H1 (cell line): ENCODE results near the gene C9orf50. TPM values are rescaled to one million over a fixed set of nuclear protein-coding genes. Genes with fewer than 3 reads are reported as not detected.

ENCODE experiments used
- CTCF ChIA-PET: fragments of 300-600 bp; sonication (Branson Sonifier 250); formaldehyde crosslinking; loops from one replicate; lab custom pipeline; 2021; ENCODE audit not compliant: partially characterized antibody; lab: Charles Lee
- POLR2A ChIA-PET: fragments of 300-600 bp; sonication (Branson Sonifier 250); formaldehyde crosslinking; loops from one replicate; lab custom pipeline; 2021; ENCODE audit warnings: inconsistent platforms; ENCODE audit not compliant: partially characterized antibody; lab: Charles Lee
- DNase-seq, 2 experiments: peaks; one replicate each; pipeline versions ENCODE4 v3.0.0 to v3.0.0-alpha.2; 2010 to 2022; ENCODE audit warnings: low spot score in 2 of 2, low read depth in 1 of 2, mixed read lengths in 1 of 2
- FAIRE-seq: peaks from 2 replicates; lab custom pipeline; 2011; peaks lifted over from hg19 to GRCh38; lab: Jason Lieb, UNC
- H2AFZ ChIP-seq: 2 replicates; pipeline ENCODE4 v1.8.1; 2012; ENCODE audit warnings: low read length, inconsistent platforms
- H2AK5ac ChIP-seq: 2 replicates; pipeline ENCODE4 v1.6.1; 2013; ENCODE audit warnings: low read depth, low read length
- H2BK120ac ChIP-seq: replicated peaks from 2 replicates; pipeline ENCODE3; 2013; ENCODE audit warnings: low read depth, low read length, inconsistent platforms
- H2BK12ac ChIP-seq: 2 replicates; pipeline ENCODE4 v1.6.1; 2013; ENCODE audit warnings: low read depth, low read length
- H2BK15ac ChIP-seq: 2 replicates; pipeline ENCODE4 v1.6.1; 2013; ENCODE audit warnings: low read length
- H2BK20ac ChIP-seq: 2 replicates; pipeline ENCODE4 v1.6.1; 2013; ENCODE audit warnings: low read length
- H2BK5ac ChIP-seq: 2 replicates; pipeline ENCODE4 v1.6.1; 2013; ENCODE audit warnings: low read depth, low read length
- H3K14ac ChIP-seq: 2 replicates; pipeline ENCODE4 v1.6.1; 2013; ENCODE audit warnings: inconsistent platforms; ENCODE audit not compliant: insufficient read length
- H3K18ac ChIP-seq: 2 replicates; pipeline ENCODE4 v1.6.1; 2013; ENCODE audit warnings: low read length; ENCODE audit errors: extremely low read depth
- H3K23ac ChIP-seq: 2 replicates; pipeline ENCODE4 v1.6.1; 2013; ENCODE audit warnings: inconsistent platforms; ENCODE audit not compliant: insufficient read length
- H3K23me2 ChIP-seq: 2 replicates; pipeline ENCODE4 v1.6.1; 2013; ENCODE audit warnings: low read depth, low read length
- H3K27ac ChIP-seq: 2 replicates; pipeline ENCODE4 v1.6.1; 2011; ENCODE audit warnings: low read depth, low read length, inconsistent platforms
- H3K27me3 ChIP-seq, 4 experiments: replicated peaks in 1 of 4; 1 replicate in 1 of 4; 2 replicates in 3 of 4; pipeline versions ENCODE4 v1.6.1 to v1.8.1; 2011 to 2013; ENCODE audit warnings: low read length in 3 of 4, mild to moderate bottlenecking in 3 of 4, inconsistent platforms in 2 of 4, mixed read lengths in 2 of 4, moderate library complexity in 1 of 4; ENCODE audit not compliant: control insufficient read depth in 3 of 4, insufficient read depth in 3 of 4; ENCODE audit errors: extremely low read depth in 1 of 4
- H3K36me3 ChIP-seq, 4 experiments: 2 replicates each; pipeline versions ENCODE4 v1.6.1 to v1.8.1; 2011 to 2013; ENCODE audit warnings: mild to moderate bottlenecking in 4 of 4, low read length in 3 of 4, moderate library complexity in 2 of 4, control low read depth in 1 of 4, inconsistent platforms in 1 of 4; ENCODE audit not compliant: insufficient read depth in 4 of 4, control insufficient read depth in 2 of 4
- H3K4ac ChIP-seq: replicated peaks from 2 replicates; pipeline ENCODE3; 2013; ENCODE audit warnings: low read length, low read depth, mixed read lengths, inconsistent platforms; ENCODE audit not compliant: insufficient read length
- H3K4me1 ChIP-seq, 4 experiments: replicated peaks in 1 of 4; 1 replicate in 1 of 4; 2 replicates in 3 of 4; pipeline versions ENCODE4 v1.6.1 to v1.8.1; 2011 to 2013; ENCODE audit warnings: low read length in 3 of 4, inconsistent platforms in 2 of 4, mixed read lengths in 1 of 4; ENCODE audit not compliant: insufficient read depth in 4 of 4, control insufficient read depth in 3 of 4
- H3K4me2 ChIP-seq, 2 experiments: 2 replicates each; pipeline versions ENCODE4 v1.6.1 to v1.8.1; 2011 to 2013; ENCODE audit warnings: low read depth in 2 of 2, low read length in 2 of 2, control low read depth in 1 of 2, inconsistent platforms in 1 of 2, mild to moderate bottlenecking in 1 of 2; ENCODE audit not compliant: insufficient read depth in 1 of 2
- H3K4me3 ChIP-seq, 4 experiments: fragments of 200-600, 300-600 bp in 1 of 4; sonication (generic), shearing (Covaris generic), sonication (Bioruptor Twin) in 1 of 4; 2 replicates each; pipeline versions ENCODE4 v1.5.1 to v1.8.1; 2011 to 2016; ENCODE audit warnings: low read length in 4 of 4, low read depth in 3 of 4, control low read depth in 2 of 4, inconsistent platforms in 2 of 4, mild to moderate bottlenecking in 2 of 4, mixed read lengths in 1 of 4, moderate library complexity in 1 of 4; ENCODE audit not compliant: insufficient read depth in 2 of 4; ENCODE audit errors: extremely low read depth in 1 of 4
- H3K56ac ChIP-seq: replicated peaks from 2 replicates; pipeline ENCODE3; 2013; ENCODE audit warnings: low read depth, mild to moderate bottlenecking, mixed read lengths, low read length, inconsistent platforms; ENCODE audit not compliant: insufficient read length
- H3K79me1 ChIP-seq: 2 replicates; pipeline ENCODE4 v1.6.1; 2013; ENCODE audit warnings: low read depth, low read length, control low read depth
- H3K79me2 ChIP-seq, 2 experiments: 2 replicates each; pipeline versions ENCODE4 v1.6.1 to v1.8.1; 2012 to 2013; ENCODE audit warnings: low read length in 2 of 2, mild to moderate bottlenecking in 2 of 2, inconsistent platforms in 1 of 2; ENCODE audit not compliant: insufficient read depth in 2 of 2, control insufficient read depth in 1 of 2
- H3K9ac ChIP-seq, 4 experiments: replicated peaks in 1 of 4; 1 replicate in 1 of 4; 2 replicates in 3 of 4; pipeline versions ENCODE4 v1.6.1 to v1.8.1; 2011 to 2013; ENCODE audit warnings: low read depth in 3 of 4, low read length in 3 of 4, control low read depth in 2 of 4, mild to moderate bottlenecking in 2 of 4, moderate library complexity in 2 of 4, inconsistent platforms in 1 of 4; ENCODE audit errors: extremely low read depth in 1 of 4
- H3K9me3 ChIP-seq, 2 experiments: 2 replicates each; pipeline versions ENCODE4 v1.6.1 to v1.8.1; 2012 to 2013; ENCODE audit warnings: mild to moderate bottlenecking in 2 of 2, moderate library complexity in 2 of 2, control low read depth in 1 of 2, inconsistent platforms in 1 of 2, low read depth in 1 of 2, low read length in 1 of 2, mixed read lengths in 1 of 2; ENCODE audit not compliant: insufficient read depth in 2 of 2
- H4K20me1 ChIP-seq, 2 experiments: replicated peaks in 1 of 2; 2 replicates each; pipeline versions ENCODE3 to v1.8.1; 2011 to 2013; ENCODE audit warnings: inconsistent platforms in 2 of 2, low read length in 2 of 2, mild to moderate bottlenecking in 1 of 2; ENCODE audit not compliant: insufficient read depth in 2 of 2, control insufficient read depth in 1 of 2
- H4K5ac ChIP-seq: 2 replicates; pipeline ENCODE4 v1.6.1; 2013; ENCODE audit warnings: low read length, low read depth, mixed read lengths, inconsistent platforms; ENCODE audit not compliant: insufficient read length
- H4K8ac ChIP-seq: 2 replicates; pipeline ENCODE4 v1.8.0; 2013; ENCODE audit warnings: mild to moderate bottlenecking, moderate library complexity, low read length, inconsistent platforms; ENCODE audit not compliant: insufficient read depth; ENCODE audit errors: extremely low read depth
- H4K91ac ChIP-seq: replicated peaks from 2 replicates; pipeline ENCODE3; 2013; ENCODE audit warnings: low read length, mixed read lengths, inconsistent platforms; ENCODE audit not compliant: insufficient read length
- BCL11A ChIP-seq, 2 experiments: IDR thresholded peaks; one replicate each; pipeline ENCODE4 v1.6.1; 2011; ENCODE audit warnings: low read depth in 2 of 2, low read length in 2 of 2, mild to moderate bottlenecking in 2 of 2
- CBX5 ChIP-seq: fragments of 300-800, 300-1000 bp; sonication (generic); IDR thresholded peaks from 2 replicates; pipeline ENCODE4 v1.7.1; 2016; ENCODE audit warnings: antibody characterized with exemption, low read length, low read depth
- CREB1 ChIP-seq: IDR thresholded peaks from 2 replicates; pipeline ENCODE4 v1.6.1; 2012; ENCODE audit warnings: inconsistent platforms
- EGR1 ChIP-seq: IDR thresholded peaks from 2 replicates; pipeline ENCODE4 v1.6.1; 2011; ENCODE audit warnings: low read depth, low read length, borderline replicate concordance
- KDM1A ChIP-seq: fragments of 200-600, 300-600 bp; sonication (generic); IDR thresholded peaks from 2 replicates; pipeline ENCODE4 v1.7.1; 2016; ENCODE audit warnings: mild to moderate bottlenecking, low read length, borderline replicate concordance
- KDM4A ChIP-seq: IDR thresholded peaks from one replicate; pipeline ENCODE4 v1.7.1; 2012; ENCODE audit warnings: low read depth, mild to moderate bottlenecking, moderate library complexity, low read length, inconsistent platforms; ENCODE audit not compliant: severe bottlenecking
- NRF1 ChIP-seq: IDR thresholded peaks from 2 replicates; pipeline ENCODE4 v1.6.1; 2011; ENCODE audit warnings: mild to moderate bottlenecking, low read depth, low read length, improper control_type of control experiment
- PHF8 ChIP-seq: fragments of 200-600 bp; sonication (generic); conservative IDR thresholded peaks from 2 replicates; pipeline ENCODE4 v1.7.1; 2012; ENCODE audit warnings: low read depth, mild to moderate bottlenecking, inconsistent platforms, low read length, moderate library complexity
- POLR2AphosphoS5 ChIP-seq: IDR thresholded peaks from 2 replicates; pipeline ENCODE4 v1.6.1; 2011; ENCODE audit warnings: low read depth, low read length
- RFX5 ChIP-seq: IDR thresholded peaks from 2 replicates; pipeline ENCODE4 v1.6.1; 2011; ENCODE audit warnings: low read depth, low read length, improper control_type of control experiment, borderline replicate concordance
- TAF7 ChIP-seq: optimal IDR thresholded peaks from 2 replicates; pipeline ENCODE3; 2011; ENCODE audit warnings: low read depth, mild to moderate bottlenecking, inconsistent platforms, low read length, moderate library complexity, borderline replicate concordance
- TEAD4 ChIP-seq: IDR thresholded peaks from 2 replicates; pipeline ENCODE4 v1.6.1; 2012; ENCODE audit warnings: low read depth, low read length, inconsistent platforms, mixed read lengths
- WGBS, 2 experiments: shearing (Covaris generic) in 1 of 2; methylation state at CpG; one replicate each; pipeline versions ENCODE4 v1.1.6 to v1.1.7; 2013 to 2015; ENCODE audit warnings: low lambda C conversion rate in 2 of 2, mixed read lengths in 2 of 2, inconsistent platforms in 1 of 2, low coverage in 1 of 2, missing lambda C conversion rate in 1 of 2; ENCODE audit not compliant: insufficient replicate concordance in 2 of 2, insufficient coverage in 1 of 2, insufficient read length in 1 of 2; ENCODE audit errors: extremely low coverage in 1 of 2, missing lambda C conversion rate in 1 of 2; 5-methylcytosine and 5-hydroxymethylcytosine counted together
- polyA plus RNA-seq, 7 experiments: library from polyadenylated mRNA; depleted of rRNA in 3 of 7; stranded (reverse) in 5 of 7; unstranded in 2 of 7; fragments of >200 nt in 5 of 7; fragments of 200-250 nt in 2 of 7; gene quantifications; 1 replicate in 5 of 7; 2 replicates in 1 of 7; 4 replicates in 1 of 7; pipeline versions ENCODE4 v1.2.1 to v1.2.3, GENCODE V29; 2011 to 2013; ENCODE audit warnings: missing spikeins in 2 of 7, mixed read lengths in 2 of 7
- total RNA-seq: library from RNA; stranded (reverse); fragmentation: NEBNext Ultra II Directional; extraction: Animal tissue kit (Norgen Biotek cat#: 25700); gene quantifications from 2 replicates; pipeline ENCODE4 v1.2.1, GENCODE V29; 2021

Gene C9orf50
- total and polyA plus RNA-seq, 2 of the 8 experiments (the other 6 are each of a cell fraction or from before 2014, with no cell fraction given), result not detected

- H3K79me2 ChIP-seq, result no peaks in the 10 kb centered on the region
- no peak overlapping the region for H3K27ac ChIP-seq
- H3K56ac ChIP-seq, result peak overlapping the region; percentile 90
- no peaks in the 10 kb centered on the region for H3K27me3 ChIP-seq
- ChIA-PET POLR2A (no interaction called here), CTCF (interaction anchor here (2.3 kb wide), 1 partner anchor 134 kb away, joined by 9 read pairs; no protein-coding TSS in a partner anchor)
- no peak overlapping the region for H3K4me3 ChIP-seq
- H2BK120ac ChIP-seq, result no peak overlapping the region
- peak overlapping the region; percentile 90; the same call in 1 of the 2 replicates for H2BK15ac ChIP-seq
- no peaks in the 10 kb centered on the region for H3K4me1 ChIP-seq
- H3K23me2 ChIP-seq, result peaks cover 6% of the 10 kb centered on the region; the same call in 1 of the 2 replicates
- peak overlapping the region; percentile 40; the same call in 1 of the 2 replicates for H2AK5ac ChIP-seq
- H3K9ac ChIP-seq, result no peak overlapping the region
- H4K5ac ChIP-seq, result no peak overlapping the region
- no peaks in the 10 kb centered on the region for H3K9me3 ChIP-seq
- H3K4ac ChIP-seq, result no peak overlapping the region
- no peaks in the 10 kb centered on the region for H3K79me1 ChIP-seq
- H4K8ac ChIP-seq, result no peak overlapping the region
- H2BK20ac ChIP-seq, result no peak overlapping the region
- H2AFZ ChIP-seq, result no peak overlapping the region
- no peak for DNase-seq
- 86 to 100% methylated on average over 3 to 10 of the region's 10 CpGs for WGBS, 2 experiments
- H4K20me1 ChIP-seq, result peaks cover 0 to 6% of the 10 kb centered on the region in 2 experiments
- no peak overlapping the region for H3K14ac ChIP-seq
- no peak overlapping the region for H3K4me2 ChIP-seq
- H3K23ac ChIP-seq, result no peak overlapping the region
- no peak for FAIRE-seq
- peak overlapping the region; percentile 6 for H2BK12ac ChIP-seq
- H3K18ac ChIP-seq, result no peak overlapping the region
- H2BK5ac ChIP-seq, result 0 out of 2 replicates have a peak overlapping the region, but pooled peaks have one; percentile 82
- H3K36me3 ChIP-seq, result no peaks in the 10 kb centered on the region
- H4K91ac ChIP-seq, result no peak overlapping the region
- TF ChIP-seq KDM4A (no peak), PHF8 (no peak), POLR2AphosphoS5 (no peak), TAF7 (no peak), EGR1 (no peak), CBX5 (no peak), TEAD4 (no peak), KDM1A (no peak), BCL11A (IDR thresholded peaks at IDR 0.05; ENCODE audit: low read depth in 2 of 2, low read length in 2 of 2) (no peak), RFX5 (no peak), NRF1 (no peak), CREB1 (no peak)
Measured at GRCh38 chr9:129647635-129648034, 26.7 kb upstream of the C9orf50 start.
